Stomach (tissue), 4 donors: ENCODE results near the gene ERCC6L2.

Source experiments
- CTCF ChIP-seq, 7 experiments: fragments of 450-650 bp in 4 of 7; fragments of 200-600 bp in 3 of 7; sonication (generic) in 3 of 7; IDR thresholded peaks; one replicate each; pipeline ENCODE4 v1.5.1; 2016 to 2019; ENCODE audit warnings: antibody characterized with exemption in 7 of 7, control low read depth in 2 of 7, mild to moderate bottlenecking in 1 of 7
- EP300 ChIP-seq: sonication (generic); formaldehyde crosslinking; IDR thresholded peaks from one replicate; pipeline ENCODE4 v1.6.1; 2017; ENCODE audit warnings: antibody characterized with exemption

DNA sequence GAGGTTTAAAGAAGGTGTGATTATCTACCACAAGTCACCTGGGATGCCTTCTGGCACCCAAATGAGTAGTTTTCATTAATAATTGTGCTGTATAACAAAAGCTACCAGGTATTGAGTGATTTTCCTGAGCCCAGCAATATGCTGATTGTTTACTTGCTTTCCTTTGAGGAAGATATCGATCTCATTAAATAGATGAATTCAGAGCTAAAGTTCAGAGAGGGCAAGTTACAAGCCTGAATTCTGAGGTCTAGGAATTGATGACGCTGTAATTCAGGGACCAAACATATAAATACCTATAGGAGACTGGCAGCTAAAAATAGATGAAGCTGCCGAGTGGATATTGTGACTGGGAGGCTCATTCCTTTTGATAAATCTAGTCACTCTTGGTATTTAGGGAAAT lies 1.1 kb downstream of the ERCC6L2 start:
- TF ChIP-seq CTCF (IDR thresholded peaks at IDR 0.05) (no peak), EP300 (no peak)
